H1 (cell line): ENCODE measurements around the gene UPB1.

Source experiments
- CTCF ChIP-seq, 3 experiments: IDR thresholded peaks; 1 replicate in 2 of 3; 2 replicates in 1 of 3; pipeline versions ENCODE4 v1.5.1 to v1.6.1; 2011; ENCODE audit warnings: low read length in 3 of 3, mild to moderate bottlenecking in 3 of 3, inconsistent platforms in 2 of 3, low read depth in 1 of 3, moderate library complexity in 1 of 3; ENCODE audit not compliant: insufficient read depth in 1 of 3; ENCODE audit errors: control extremely low read depth in 1 of 3
- EP300 ChIP-seq, 2 experiments: IDR thresholded peaks; 1 replicate in 1 of 2; 2 replicates in 1 of 2; pipeline ENCODE4 v1.6.1; 2011 to 2012; ENCODE audit warnings: low read depth in 2 of 2, low read length in 2 of 2, mild to moderate bottlenecking in 2 of 2, borderline replicate concordance in 1 of 2, inconsistent platforms in 1 of 2, moderate library complexity in 1 of 2
- EZH2 ChIP-seq: fragments of 200-600 bp; sonication (generic); IDR thresholded peaks from 2 replicates; pipeline ENCODE4 v1.7.1; 2012; ENCODE audit warnings: low read depth, mild to moderate bottlenecking, moderate library complexity, low read length, inconsistent platforms; ENCODE audit not compliant: severe bottlenecking
- GABPA ChIP-seq: IDR thresholded peaks from 2 replicates; pipeline ENCODE4 v1.6.1; 2011; ENCODE audit warnings: mild to moderate bottlenecking, low read length, moderate library complexity, borderline replicate concordance; ENCODE audit not compliant: insufficient read depth
- POLR2A ChIP-seq, 2 experiments: IDR thresholded peaks; 1 replicate in 1 of 2; 2 replicates in 1 of 2; pipeline ENCODE4 v1.6.1; 2011; ENCODE audit warnings: low read depth in 2 of 2, low read length in 2 of 2, mild to moderate bottlenecking in 2 of 2; ENCODE audit errors: control extremely low read depth in 1 of 2
- TAF1 ChIP-seq: IDR thresholded peaks from 2 replicates; pipeline ENCODE4 v1.6.1; 2011; ENCODE audit warnings: mild to moderate bottlenecking, low read depth, low read length
- TAF7 ChIP-seq: optimal IDR thresholded peaks from 2 replicates; pipeline ENCODE3; 2011; ENCODE audit warnings: low read depth, mild to moderate bottlenecking, inconsistent platforms, low read length, moderate library complexity, borderline replicate concordance
- TCF12 ChIP-seq: IDR thresholded peaks from 2 replicates; pipeline ENCODE4 v1.6.1; 2011; ENCODE audit warnings: low read depth, mild to moderate bottlenecking, low read length
- ZNF274 ChIP-seq: IDR thresholded peaks from 2 replicates; pipeline ENCODE4 v1.7.0; 2012; ENCODE audit warnings: low read length, borderline replicate concordance; ENCODE audit errors: extremely low read depth

GRCh38 chr22:24483976-24484545, 11.1 kb upstream of the UPB1 start:
- TF ChIP-seq TAF1: no peak
- TF ChIP-seq ZNF274: no peak
- no peak for TF ChIP-seq EZH2
- no peak for TF ChIP-seq POLR2A (IDR thresholded peaks at IDR 0.05; ENCODE audit: control extremely low read depth in 1 of 2, low read depth in 2 of 2, low read length in 2 of 2)
- no peak for TF ChIP-seq GABPA
- TF ChIP-seq EP300 (IDR thresholded peaks at IDR 0.05; ENCODE audit: borderline replicate concordance in 1 of 2, low read depth in 2 of 2, low read length in 2 of 2): no peak
- TF ChIP-seq TCF12: no peak
- TF ChIP-seq CTCF (IDR thresholded peaks at IDR 0.05; ENCODE audit: control extremely low read depth in 1 of 3, insufficient read depth in 1 of 3, low read depth in 1 of 3, low read length in 3 of 3): no peak
- TF ChIP-seq TAF7: no peak
